Mammary epithelial cell (primary cell): Measurements from ENCODE around the gene ZBTB20.

Experiments
- EZH2 ChIP-seq: IDR thresholded peaks from 2 replicates; pipeline ENCODE4 v1.6.1; 2012; ENCODE audit warnings: low read length, inconsistent platforms, borderline replicate concordance
- TF ChIP-seq, protein P1 (sequence below), 2 donors: IDR thresholded peaks in 1 of 2; conservative IDR thresholded peaks in 1 of 2; 2 replicates each; pipeline ENCODE4 v1.5.1; 2011 to 2012; ENCODE audit warnings: inconsistent platforms in 2 of 2, low read length in 2 of 2, mild to moderate bottlenecking in 2 of 2, control low read depth in 1 of 2, low read depth in 1 of 2; ENCODE audit not compliant: insufficient read depth in 1 of 2; ENCODE audit errors: extremely low read depth in 1 of 2

DNA sequence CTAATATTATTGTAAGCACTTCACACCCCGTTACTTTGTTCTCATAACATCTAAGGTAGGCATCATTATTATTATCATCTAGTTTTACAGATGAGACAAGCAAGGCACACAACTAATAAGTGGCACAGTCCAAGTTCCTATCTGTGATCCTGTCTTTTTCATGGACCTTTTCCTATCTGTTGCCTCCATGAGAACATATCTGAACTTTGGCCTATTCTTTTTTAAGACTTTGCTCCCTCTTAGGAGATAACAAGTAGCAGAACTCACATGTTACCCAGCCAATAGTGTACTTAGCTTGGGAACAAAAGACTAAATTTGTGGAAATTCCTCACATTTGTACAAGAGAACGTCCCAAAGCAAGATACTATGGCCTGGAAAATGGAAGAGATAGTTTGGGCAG lies 680.8 kb downstream of the ZBTB20 start:
- TF ChIP-seq, protein P1, sequence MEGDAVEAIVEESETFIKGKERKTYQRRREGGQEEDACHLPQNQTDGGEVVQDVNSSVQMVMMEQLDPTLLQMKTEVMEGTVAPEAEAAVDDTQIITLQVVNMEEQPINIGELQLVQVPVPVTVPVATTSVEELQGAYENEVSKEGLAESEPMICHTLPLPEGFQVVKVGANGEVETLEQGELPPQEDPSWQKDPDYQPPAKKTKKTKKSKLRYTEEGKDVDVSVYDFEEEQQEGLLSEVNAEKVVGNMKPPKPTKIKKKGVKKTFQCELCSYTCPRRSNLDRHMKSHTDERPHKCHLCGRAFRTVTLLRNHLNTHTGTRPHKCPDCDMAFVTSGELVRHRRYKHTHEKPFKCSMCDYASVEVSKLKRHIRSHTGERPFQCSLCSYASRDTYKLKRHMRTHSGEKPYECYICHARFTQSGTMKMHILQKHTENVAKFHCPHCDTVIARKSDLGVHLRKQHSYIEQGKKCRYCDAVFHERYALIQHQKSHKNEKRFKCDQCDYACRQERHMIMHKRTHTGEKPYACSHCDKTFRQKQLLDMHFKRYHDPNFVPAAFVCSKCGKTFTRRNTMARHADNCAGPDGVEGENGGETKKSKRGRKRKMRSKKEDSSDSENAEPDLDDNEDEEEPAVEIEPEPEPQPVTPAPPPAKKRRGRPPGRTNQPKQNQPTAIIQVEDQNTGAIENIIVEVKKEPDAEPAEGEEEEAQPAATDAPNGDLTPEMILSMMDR (conservative IDR thresholded peaks at IDR 0.05 in 1 of 2, IDR thresholded peaks at IDR 0.05 in 1 of 2; ENCODE audit: extremely low read depth in 1 of 2, insufficient read depth in 1 of 2, low read depth in 1 of 2, low read length in 2 of 2) = no peak
- no peak for TF ChIP-seq EZH2
